ENCODE measurements around the gene PSIP1.
A peak's percentile ranks its signal among the peaks of the same experiment; 100 is the strongest.
"Not testable (repeated sequence)": the region's sequence is repeated elsewhere in the genome, so short reads cannot be mapped to it uniquely, and the experiment has no call there.

Gene PSIP1

DNA sequence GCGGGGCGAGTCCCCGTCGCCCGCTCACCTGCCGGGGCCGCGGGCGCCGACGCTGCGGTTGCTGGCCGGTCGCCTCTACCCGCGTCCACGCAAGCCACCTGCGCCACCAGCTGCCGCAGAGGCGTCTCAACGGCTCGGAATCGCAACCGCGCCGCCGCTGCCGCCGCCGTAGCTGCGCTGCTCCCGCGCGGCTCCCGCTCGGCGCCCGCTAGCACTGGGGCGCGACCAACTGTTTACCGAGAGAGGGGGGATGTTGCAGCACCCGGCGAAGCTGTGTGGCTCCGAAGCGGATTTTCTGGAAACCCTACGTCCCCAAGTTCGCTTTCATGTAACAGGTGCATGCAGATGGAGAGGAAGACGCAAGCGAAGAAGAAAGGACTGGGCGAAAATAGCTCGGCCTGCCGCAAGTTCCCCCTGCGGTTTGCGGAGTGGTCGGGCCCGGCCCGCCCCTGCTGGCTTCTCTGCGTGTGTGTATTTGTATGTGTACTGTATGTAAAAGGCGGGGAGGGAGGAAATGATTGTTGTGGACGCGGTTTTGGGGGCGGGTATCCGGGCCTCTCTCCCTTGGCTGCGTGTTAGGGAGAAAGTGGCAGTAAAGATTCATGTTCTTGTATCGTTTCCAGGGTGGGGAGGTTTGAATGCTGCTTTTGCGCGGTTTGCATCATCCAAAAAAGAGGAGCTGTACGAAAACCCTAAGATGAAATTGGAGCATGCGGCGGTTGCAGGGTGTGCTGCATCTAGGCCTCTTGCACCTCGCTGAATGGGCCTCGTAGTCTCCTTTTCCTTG, at the start of gene PSIP1:
Gene PSIP1 (minus strand): TSS at position 182 of the 787 bp plus-strand sequence. CDS start 782 bp downstream, outside the sequence.
- peak; percentile 84 for DNase-seq

DNA sequence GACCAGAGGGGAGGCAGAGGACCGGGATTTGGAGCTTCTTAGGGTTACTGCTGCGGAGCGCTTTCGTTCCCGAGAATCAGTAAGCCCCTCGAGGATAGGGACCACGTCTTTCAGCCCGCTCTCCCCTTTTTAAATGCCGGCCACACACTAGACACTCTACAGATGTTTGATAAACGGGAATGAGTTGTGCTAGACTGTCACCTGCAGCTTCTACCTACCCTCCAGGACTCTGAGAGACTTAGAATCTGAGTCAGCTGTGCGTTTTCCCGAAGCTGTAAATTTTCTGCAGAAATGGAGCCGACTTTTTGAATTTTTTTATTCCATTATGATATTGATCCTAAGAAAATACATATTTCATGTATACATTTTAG, 42.7 kb upstream of the PSIP1 start:
- no peak for DNase-seq

DNA sequence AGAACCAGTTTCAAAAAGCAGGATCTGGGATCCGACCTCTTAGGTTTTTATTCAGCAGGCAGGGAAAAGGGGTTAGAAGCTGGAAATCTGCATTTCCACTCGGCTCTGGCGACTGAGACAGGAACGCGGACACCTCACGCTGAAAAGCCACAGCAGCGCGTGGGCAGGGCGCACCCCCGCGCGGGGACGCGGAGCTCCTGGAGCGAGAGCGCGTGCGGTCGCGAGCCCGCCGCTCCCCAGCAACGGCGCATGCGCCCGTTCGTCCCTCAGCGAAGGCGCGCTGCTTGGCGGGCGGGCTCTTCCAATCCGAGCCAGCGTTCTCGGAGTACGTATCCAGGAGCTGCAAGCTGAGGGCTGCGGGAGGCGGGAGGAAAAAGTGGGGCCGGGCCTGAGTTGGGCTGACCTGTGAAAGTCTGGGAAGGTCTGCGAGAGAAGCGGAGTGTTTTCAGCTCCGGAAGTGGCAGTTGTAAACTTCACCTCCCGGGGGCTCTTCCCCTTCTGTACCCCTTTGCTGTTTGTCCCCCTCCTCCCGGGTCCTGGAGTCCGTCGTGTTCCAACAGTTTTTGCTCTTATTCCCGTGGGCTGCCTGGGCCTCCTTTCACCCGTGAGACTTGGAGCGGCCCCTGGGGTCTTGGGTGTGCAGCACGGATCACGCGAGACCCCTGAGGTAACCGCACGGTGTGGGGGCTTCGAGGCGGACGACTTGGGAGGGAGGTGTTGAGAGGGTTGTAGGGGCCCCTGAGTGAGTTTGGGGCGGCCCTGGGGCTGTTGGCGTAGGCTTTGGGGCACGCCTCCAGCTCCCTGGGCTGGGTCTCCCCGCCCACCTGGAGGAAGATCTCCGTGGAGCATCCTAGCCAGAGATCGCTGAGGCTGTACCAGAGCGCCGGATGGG, 42.1 kb upstream of the PSIP1 start, which contains the start of gene CCDC171:
Gene CCDC171 (plus strand): TSS at position 408 of the 892 bp plus-strand sequence. CDS start 11,046 bp downstream, outside the sequence.
- peak; percentile 89 for DNase-seq

DNA sequence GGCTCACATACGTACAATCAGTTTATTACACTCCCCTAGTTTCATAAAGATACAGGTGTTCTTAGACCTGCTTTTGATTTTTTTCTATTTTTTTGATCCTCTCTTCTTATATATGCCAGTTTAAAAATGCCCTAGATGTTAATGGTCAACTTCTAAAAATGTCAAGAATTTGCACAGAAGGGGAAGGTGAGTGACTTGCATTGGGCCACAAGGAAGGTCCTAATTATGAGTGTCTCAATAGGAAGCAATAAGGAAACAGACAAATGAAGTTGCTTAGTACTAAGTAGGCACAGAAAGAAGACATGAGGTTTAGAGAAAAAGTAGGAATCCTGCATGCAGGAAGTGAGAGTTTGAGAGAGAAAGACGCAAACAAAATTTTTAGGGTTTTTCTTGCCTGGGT, 38.8 kb upstream of the PSIP1 start:
- DNase-seq = no peak

DNA sequence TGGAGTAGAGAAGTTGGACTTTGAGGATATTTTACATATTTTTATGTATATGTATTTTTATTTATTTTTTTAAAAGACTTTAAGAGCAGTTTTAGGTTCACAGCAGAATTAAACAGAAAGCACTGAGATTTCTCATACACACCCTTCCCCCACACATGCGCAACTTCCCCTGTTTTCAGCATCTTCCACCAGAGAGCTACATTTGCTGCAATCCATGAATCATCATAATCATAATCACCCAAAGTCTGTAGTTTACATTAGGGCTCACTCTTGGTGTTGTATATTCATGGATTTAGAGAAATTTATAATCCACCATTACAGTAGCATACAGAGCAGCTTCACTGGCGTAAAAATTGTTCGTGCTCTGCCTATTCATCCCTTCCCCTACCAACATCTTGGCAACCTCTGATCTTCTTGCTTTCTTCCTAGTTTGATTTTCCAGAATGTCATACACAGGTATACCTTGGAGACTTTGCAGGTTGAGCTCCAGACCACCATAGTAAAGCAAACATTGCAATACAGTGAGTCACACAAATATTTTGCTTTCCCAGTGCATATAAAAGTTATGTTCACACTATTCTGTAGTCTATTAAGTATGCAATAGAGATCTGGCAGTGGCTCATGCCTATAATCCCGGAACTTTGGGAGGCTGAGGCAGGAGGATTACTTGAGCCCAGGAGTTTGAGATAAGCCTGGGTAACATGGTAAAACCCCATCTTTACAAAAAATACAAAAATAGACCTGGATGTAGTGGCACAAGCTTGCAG, 32.5 kb upstream of the PSIP1 start:
- DNase-seq = peak; percentile 30

DNA sequence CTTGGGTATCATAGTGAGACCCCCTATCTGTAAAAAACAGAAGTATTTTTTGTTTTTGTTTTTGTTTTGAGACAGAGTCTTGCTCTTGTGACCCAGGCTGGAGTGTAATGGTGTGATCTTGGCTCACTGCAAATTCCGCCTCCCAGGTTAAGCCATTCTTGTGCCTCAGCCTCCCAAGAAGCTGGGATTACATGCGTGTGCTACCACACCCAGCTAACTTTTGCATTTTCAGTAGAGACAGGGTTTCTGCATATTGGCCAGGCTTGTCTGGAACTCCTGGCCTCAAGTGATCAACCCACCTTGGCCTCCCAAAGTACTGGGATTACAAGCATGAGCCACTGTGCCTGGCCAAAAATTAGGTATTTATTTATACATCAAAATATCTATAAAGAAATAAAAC, 31.9 kb upstream of the PSIP1 start:
- DNase-seq = no peak

DNA sequence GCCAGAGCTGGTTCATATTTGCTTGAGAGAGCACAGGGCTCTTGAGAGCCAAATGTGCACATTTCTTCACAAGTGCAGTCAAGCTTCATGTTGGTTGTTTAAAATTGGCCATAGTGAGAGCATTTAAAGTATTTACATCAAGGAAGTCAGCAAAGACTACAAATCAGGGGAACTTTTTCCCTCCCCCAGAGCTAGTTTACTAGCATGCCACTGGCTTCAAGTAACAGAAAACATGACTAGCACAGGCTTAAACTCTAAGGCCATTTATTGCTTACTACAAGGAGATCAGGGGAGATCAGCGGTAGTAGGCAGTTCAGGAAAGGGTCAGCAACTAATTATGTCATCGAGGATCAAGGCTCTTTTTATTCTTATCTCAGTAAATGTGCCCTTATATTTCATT, 31.1 kb upstream of the PSIP1 start:
- no peak for DNase-seq

DNA sequence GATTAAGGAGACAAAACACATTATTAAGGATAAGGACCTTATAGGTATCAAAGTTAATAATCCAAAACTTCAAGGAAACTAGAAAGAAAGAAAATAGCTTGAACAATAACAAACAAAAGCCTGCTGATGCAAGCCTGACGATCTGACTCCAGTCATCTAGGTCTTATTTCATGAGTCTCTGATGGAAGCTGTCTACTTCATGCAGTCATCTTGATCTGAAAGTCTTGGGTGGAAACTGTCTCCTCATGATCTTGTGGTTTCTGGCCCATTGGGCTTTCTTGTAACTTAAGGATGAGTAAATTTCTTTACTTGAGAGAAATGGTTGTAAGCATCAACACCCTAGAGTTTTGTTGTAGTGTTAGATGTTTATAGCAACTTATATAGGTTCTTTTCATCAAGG, 20.6 kb upstream of the PSIP1 start:
- no peak for DNase-seq

DNA sequence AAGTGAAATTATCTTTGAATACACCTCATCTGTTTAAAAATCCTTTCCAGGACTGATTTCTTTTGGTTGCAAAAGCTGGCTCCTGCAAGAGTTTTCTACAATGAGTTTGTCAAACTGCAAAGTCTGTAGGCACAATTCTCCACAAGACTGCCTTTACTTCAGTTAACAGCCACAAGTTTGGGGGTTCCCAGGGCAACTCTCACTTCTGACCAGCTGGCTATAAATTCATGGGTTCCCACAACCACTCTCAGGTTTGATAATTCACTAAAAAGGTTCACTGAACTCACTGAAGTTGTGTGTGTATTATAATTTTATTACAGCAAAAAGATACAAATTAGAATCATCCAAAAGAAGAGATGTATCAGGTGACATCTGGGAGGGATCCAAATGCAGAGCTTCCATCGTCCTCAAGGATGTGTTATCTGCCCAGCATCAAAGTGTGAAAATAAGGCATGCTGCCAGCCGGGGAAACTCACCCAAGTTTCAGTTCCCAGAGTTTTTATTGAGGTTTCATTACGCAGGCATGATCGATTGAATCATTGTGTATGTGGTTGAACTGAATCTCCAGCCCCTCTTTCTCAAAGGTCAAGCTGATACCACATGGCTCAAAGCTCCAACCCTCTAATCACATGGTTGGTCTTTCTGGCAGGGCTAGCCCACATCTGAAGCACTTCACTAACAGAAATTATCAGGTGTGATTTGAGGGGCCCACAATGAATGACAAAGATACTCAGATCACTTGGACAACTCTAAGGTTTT, 19.0 kb upstream of the PSIP1 start:
- no peak for DNase-seq

DNA sequence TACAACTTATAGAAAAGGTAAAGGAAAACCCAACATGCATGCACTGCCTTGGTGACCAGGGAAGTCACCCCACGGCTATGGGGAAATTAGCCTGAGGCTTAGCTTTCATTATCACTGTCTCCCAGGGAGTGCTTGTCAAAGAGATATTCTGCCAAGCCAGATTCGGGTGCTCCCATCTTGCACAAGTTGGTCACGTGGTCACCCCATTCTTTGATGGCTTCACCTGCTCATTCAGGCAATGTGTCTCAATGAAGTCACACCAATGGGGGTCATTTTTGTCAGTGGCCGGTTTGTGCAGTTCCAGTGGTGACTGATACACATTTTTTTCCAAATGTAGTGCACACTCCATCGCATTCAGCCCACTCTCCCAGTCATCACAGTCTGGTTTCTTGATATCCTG, 16.3 kb upstream of the PSIP1 start:
- not testable (repeated sequence) for DNase-seq

DNA sequence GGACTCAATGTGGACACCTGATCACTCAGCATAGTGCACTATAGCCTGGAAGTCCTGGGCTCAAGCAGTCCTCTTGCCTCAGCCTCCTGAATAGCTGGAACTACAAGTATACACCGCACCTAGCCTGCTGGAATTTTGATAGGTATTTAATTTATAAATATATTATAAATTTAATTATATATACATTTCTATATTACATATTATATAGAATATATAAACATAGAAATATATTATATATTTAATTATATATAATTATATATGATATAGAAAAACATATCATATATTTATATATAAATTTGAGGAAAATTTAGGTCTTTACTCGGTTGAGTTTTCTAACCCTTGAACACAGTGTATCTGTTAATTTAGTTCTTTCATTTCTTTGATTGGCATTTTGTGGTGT, 15.2 kb upstream of the PSIP1 start:
- no peak for DNase-seq

DNA sequence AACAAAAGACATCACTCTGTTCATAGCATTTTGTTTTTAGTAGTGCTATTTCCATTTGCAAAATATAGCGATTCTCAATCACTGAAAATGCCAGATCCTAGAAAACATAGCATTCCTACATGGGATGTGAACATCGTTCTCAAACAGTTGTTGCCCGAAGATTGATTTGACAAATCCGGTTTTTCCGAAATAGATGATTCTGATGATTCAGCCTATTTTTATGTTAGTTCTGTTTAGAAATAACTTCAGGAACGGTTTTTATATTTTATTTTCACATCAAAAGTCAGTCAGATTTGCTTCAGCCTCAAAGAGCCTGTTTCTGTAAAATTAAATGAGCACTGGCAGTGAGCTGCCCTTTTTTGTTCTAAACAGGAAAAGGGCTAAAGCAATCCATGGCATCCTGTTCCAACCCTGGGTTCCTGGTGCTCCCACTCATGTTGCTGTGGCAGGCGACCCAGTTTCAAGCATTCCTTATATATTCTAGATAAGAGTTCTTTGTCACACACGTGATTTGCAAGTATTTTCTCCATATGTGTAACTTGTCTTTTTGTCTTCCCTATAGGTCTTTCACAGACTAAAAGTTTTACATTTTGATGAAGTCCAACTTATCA, 14.2 kb upstream of the PSIP1 start:
- DNase-seq = no peak

DNA sequence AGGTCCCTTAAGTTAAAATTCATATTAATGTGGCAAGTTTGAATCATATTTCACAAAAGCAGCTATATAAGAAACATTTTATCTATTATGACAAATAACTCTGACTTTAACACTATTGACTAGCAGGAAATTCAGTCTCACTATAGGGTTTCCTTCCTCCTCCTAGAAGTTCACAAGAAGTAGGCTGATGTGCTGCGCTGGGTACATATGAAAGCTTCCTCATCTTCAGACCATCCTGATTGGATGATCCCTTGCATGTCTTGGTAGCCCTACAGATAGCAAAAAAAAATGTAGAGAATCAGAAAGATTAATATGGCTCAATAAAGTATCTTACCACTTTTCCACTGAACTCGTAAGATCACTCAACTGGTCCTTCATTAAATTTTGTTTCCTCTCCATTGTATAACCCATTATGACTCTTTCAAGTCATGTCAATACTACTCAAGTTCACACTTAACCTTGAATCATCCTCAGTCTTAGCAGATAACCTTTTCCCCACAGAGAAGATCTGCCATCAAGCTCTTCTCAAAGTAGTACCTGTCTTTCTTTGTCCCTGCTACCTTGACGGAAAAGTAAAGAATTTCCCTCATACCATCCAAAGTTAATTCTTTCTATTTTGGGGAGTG, 11.5 kb upstream of the PSIP1 start:
- no peak for DNase-seq

DNA sequence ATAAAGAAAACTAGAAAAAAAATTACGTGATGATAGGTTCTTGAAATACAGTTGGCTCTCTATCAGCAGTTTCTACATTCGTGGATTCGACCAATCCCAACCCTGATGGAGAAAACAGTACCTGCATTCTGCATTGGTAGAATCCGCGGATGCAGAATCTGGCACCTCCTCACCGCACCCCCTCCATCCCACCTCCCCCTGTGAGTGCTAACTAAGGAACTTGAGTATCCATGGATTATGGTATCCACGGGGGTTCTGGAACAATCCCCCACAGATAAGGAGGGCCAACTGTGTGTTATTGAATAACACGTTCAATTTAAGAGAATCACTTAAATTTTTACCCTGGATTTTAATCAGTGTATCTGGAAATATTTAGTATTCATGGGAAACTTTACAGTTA, 10.5 kb upstream of the PSIP1 start:
- no peak for DNase-seq

DNA sequence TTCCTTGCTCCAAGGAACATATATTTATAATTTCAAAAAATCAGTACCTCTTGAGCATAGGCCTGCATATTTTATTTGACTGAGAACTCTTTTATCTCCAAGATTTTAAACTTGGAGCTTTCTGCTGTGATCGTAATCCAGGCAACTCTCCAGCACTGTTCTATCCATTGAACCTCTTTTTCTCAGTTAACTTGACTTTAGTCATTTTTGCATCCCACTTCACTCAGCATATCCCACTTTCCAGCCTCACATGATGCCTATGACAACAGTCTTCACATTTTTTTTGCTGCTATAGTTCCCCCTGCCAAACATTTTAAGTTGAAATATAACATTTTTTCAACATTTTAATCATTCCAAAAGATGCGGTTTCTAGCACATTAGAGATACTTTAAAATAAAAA, 9.1 kb upstream of the PSIP1 start:
- no peak for DNase-seq

DNA sequence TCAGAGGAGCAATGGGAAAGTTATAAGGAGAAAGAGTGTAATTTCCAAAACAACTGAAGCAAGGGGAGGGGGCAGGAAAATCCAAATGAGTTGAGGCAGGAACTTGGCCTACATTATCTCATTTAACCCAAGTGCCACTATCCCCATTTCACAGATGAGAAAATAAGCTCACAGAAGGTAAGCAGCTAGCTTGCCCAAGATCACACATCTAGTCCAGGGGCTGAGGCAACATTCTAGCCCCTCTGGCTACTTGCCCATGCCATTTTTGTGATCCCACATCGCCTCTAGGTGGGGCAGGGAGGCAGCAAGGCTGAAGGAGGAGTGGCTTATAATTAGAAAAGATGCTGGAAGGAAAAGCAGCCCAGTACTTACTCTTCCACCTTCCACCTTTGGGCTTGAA, 2.6 kb upstream of the PSIP1 start:
- no peak for DNase-seq

DNA sequence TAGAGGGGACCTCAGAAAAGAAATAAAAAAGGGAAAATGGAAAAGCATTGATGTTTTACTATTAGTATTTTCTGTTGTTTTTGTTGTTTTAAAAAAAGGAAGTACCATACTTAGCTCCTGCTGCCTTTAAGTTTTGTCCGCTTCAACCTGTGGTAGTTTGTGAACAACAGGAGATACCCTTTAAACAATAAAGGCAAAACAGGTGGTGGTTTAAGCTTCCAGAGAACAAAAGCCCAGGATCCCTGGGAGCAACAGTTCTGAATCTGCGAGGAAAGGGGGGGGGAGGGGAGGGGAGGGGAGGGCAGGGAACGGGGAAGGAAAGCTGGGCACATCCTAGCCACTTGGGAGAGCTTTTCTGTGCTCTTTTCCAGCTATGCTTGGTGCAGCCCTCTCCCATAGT, 2.1 kb upstream of the PSIP1 start:
- no peak for DNase-seq

DNA sequence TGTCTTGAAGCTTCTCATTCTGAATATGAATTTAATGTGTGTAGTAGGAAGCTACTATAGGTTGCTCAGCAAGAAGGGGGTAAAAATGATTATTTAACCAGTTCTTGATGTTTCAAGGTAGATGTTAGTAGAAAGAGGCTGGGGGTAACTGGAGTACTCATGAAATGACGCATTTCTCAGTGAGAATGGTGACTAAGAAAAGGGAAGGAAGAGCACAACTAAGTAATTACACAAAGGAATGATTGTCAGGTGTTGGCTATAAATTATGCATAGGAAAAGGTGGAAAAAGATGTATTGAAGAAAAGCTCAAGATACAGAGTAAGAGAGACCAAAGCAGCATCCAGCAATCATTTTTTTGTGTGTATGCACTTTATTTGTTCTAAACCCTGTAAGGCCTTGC, 1.4 kb upstream of the PSIP1 start:
- no peak for DNase-seq

DNA sequence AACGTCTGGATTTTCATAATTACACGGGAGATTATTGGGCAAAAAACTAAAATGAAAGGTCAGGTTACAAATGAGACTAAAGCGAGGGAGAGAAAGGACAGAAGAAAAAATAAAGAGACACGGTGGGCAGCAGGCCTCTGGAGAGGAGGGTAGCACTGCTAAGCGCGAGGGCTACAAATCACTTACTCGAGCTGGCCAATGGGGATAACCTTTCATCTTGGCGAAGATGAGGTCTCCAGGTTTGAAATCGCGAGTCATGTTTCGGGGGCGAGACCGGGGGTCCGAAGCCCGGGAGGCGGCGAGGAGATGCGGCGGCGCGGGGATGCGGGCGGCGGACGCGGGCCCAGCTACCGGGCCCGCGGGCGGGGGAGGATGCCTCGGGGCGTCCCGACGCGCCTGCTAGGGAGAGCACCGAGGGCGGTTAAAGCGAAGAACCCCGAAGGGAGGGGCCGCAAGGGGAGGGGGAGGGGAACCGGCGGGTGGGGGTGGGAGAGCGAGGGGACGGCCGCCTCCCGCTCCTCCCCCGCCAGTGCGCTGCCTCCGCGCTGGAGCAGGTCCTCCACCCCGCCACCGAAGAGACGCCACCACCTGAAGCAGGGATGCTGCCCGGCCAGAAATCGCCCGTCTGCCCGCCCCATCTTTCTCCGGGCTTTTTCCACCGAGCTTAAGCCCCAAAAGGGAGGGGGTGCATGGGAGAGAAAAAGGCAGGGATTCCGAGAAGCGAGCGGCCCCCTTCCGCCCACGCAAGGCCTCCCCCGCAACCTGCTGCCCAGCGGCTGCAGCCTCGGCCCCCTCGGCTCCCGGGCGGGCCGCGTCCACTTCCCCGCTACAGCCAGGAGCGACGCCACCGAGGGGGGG, 610 bp downstream of the PSIP1 start:
- no peak for DNase-seq

DNA sequence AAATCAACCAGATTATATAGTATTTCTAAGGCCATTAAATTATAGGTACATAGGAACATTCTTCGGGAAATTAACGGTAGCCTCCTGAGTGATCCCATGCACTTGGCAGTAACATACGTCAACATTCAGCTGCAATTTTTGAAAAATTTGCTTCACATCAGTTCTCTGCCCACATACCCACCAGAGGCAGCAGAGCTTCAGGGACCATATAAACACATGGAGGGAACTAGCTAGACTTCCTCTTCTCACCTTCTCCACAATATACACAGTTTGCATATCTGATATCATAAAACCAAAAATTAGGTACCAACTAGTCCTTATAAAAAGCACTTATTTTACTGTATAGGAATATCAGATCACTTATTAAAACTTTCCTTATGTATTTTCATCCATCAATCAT, 4.8 kb downstream of the PSIP1 start:
- no peak for DNase-seq

DNA sequence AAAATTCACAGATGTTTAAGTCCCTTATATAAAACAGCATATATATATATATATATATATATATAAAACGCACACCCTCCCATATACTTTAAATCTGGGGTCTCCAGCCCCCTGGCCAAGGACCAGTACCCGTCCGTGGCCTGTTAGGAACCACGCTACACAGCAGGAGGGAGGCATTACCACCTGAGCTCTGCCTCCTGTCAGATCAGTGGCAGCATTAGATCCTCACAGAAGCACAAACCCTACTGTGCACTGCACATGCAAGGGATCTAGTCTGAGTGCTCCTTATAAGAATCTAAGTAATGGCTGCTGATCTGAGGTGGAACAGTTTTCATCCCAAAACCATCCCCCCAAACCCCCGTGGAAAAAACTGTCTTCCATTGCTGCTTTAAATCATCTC, 9.0 kb downstream of the PSIP1 start:
- no peak for DNase-seq

Measured in kidney glomerular epithelial cell (primary cell).